Nephron (organoid): ENCODE data around the gene AGK.

Experiments
- H3K27ac Mint-ChIP-seq, 3 experiments: 2 replicates each; pipeline ENCODE4 v1.8.0; 2020; ENCODE audit warnings: mixed read lengths in 3 of 3, mild to moderate bottlenecking in 2 of 3, moderate library complexity in 1 of 3
- H3K27me3 Mint-ChIP-seq: 2 replicates; pipeline ENCODE4 v1.8.0; 2021; ENCODE audit warnings: low read depth, mild to moderate bottlenecking, moderate library complexity, mixed read lengths
- H3K36me3 Mint-ChIP-seq: 2 replicates; pipeline ENCODE4 v1.8.0; 2020; ENCODE audit warnings: low read depth, mixed read lengths
- H3K4me1 Mint-ChIP-seq: 2 replicates; pipeline ENCODE4 v1.8.0; 2020; ENCODE audit warnings: mixed read lengths
- H3K4me3 Mint-ChIP-seq, 3 experiments: 2 replicates each; pipeline ENCODE4 v1.8.0; 2020; ENCODE audit warnings: mild to moderate bottlenecking in 3 of 3, mixed read lengths in 3 of 3, moderate library complexity in 2 of 3
- H3K9me3 Mint-ChIP-seq: 2 replicates; pipeline ENCODE4 v1.8.0; 2020; ENCODE audit warnings: mixed read lengths
- TF ChIP-seq, protein P1 (sequence below), 3 experiments: fragments of 200-600 bp; sonication (generic); IDR thresholded peaks; one replicate each; pipeline ENCODE4 v1.5.0; 2021; ENCODE audit warnings: antibody characterized with exemption in 3 of 3; ENCODE audit not compliant: unreplicated experiment in 3 of 3

AGK gene

GRCh38 chr7:141648276-141649114, 97.3 kb downstream of the AGK start:
- no peak overlapping the region for H3K4me3 Mint-ChIP-seq
- H3K4me1 Mint-ChIP-seq = peaks cover 19% of the 10 kb centered on the region
- H3K27ac Mint-ChIP-seq = peak overlapping the region; percentile 74 to 96 (median 84)
- no peaks in the 10 kb centered on the region for H3K9me3 Mint-ChIP-seq
- no peaks in the 10 kb centered on the region for H3K27me3 Mint-ChIP-seq
- peaks cover 25% of the 10 kb centered on the region for H3K36me3 Mint-ChIP-seq
- TF ChIP-seq, protein P1, sequence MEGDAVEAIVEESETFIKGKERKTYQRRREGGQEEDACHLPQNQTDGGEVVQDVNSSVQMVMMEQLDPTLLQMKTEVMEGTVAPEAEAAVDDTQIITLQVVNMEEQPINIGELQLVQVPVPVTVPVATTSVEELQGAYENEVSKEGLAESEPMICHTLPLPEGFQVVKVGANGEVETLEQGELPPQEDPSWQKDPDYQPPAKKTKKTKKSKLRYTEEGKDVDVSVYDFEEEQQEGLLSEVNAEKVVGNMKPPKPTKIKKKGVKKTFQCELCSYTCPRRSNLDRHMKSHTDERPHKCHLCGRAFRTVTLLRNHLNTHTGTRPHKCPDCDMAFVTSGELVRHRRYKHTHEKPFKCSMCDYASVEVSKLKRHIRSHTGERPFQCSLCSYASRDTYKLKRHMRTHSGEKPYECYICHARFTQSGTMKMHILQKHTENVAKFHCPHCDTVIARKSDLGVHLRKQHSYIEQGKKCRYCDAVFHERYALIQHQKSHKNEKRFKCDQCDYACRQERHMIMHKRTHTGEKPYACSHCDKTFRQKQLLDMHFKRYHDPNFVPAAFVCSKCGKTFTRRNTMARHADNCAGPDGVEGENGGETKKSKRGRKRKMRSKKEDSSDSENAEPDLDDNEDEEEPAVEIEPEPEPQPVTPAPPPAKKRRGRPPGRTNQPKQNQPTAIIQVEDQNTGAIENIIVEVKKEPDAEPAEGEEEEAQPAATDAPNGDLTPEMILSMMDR (IDR thresholded peaks at IDR 0.05; ENCODE audit: unreplicated experiment in 3 of 3) = no peak

DNA sequence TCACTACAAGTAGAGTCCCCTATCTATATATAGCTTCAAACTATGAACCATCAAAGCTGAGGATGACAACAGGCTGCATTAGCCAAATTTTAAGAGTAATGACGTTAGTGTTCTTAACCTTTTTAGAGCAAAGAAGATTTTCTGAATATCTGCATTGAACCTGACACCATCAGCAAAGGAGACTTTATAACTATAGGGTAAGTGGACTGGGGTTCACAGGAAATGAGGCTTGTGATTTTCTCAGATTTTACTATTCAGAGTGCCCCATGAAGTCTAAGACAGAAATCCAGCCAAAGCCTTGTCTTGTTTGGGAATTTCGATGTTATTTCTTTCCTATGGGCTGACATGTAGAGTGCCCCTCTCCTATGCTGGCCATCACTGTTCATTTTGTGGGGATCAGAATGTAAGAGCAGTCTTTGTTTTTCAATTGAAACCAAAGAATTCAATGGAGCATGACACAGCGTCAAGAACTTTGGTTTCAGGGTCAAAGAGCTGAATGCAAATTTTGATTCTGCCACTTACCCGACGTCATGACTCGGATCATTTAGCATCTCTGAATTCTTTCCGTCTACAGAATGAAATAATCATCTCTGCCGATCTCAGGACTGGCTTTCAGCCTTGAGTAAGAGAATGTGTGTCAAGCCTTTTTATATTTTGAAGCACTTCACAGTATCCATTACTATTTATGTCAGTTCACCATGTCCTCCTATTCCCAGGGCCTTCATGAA, 98.1 kb downstream of the AGK start:
- TF ChIP-seq, protein P1 (IDR thresholded peaks at IDR 0.05; ENCODE audit: unreplicated experiment in 3 of 3) = no peak
- peaks cover 26% of the 10 kb centered on the region for H3K36me3 Mint-ChIP-seq
- H3K4me3 Mint-ChIP-seq = peak overlapping the region in 1 of 3 experiments; percentile 1
- no peaks in the 10 kb centered on the region for H3K27me3 Mint-ChIP-seq
- H3K9me3 Mint-ChIP-seq = no peaks in the 10 kb centered on the region
- peak overlapping the region; percentile 65 to 96 (median 74) for H3K27ac Mint-ChIP-seq
- peaks cover 19% of the 10 kb centered on the region for H3K4me1 Mint-ChIP-seq

GRCh38 chr7:141649865-141650634, 98.8 kb downstream of the AGK start:
- Mint-ChIP-seq H3K9me3 (no peaks in the 10 kb centered on the region), H3K4me3 (peak overlapping the region in 1 of 3 experiments; percentile 1), H3K27me3 (no peaks in the 10 kb centered on the region), H3K36me3 (peaks cover 32% of the 10 kb centered on the region), H3K27ac (peak overlapping the region; percentile 65 to 96 (median 74)), H3K4me1 (peaks cover 19% of the 10 kb centered on the region)
- TF ChIP-seq, protein P1 (IDR thresholded peaks at IDR 0.05; ENCODE audit: unreplicated experiment in 3 of 3) = peak; percentile 72 to 79 (median 78)

DNA sequence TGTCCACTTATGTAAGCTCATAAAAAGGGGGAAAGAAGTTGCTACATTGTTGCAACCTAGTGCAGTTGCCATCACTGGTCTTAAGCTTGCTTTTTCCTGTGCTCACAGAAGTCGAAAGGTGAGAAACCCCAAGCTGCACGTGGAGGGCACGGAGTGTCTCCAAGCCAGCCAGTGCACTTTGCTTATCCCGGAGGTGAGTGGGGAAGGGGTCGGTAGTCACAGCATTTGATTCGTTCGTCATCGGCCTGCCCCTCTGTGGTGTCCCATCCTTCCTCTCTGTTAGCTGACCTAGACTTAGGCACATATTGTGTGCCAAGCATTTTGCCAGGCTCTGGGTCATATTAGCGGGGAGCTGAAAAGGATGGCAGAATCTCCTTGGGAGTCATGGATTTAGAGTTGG, 100.2 kb downstream of the AGK start:
- no peaks in the 10 kb centered on the region for H3K9me3 Mint-ChIP-seq
- TF ChIP-seq, protein P1 (IDR thresholded peaks at IDR 0.05; ENCODE audit: unreplicated experiment in 3 of 3) = no peak
- H3K36me3 Mint-ChIP-seq = peaks cover 31% of the 10 kb centered on the region
- H3K27me3 Mint-ChIP-seq = no peaks in the 10 kb centered on the region
- peak overlapping the region in 1 of 3 experiments; percentile 19 for H3K27ac Mint-ChIP-seq
- H3K4me3 Mint-ChIP-seq = no peak overlapping the region
- peaks cover 19% of the 10 kb centered on the region for H3K4me1 Mint-ChIP-seq

GRCh38 chr7:141652691-141653090, 101.5 kb downstream of the AGK start:
- H3K27me3 Mint-ChIP-seq = no peaks in the 10 kb centered on the region
- no peaks in the 10 kb centered on the region for H3K9me3 Mint-ChIP-seq
- TF ChIP-seq, protein P1 (IDR thresholded peaks at IDR 0.05; ENCODE audit: unreplicated experiment in 3 of 3) = no peak
- peaks cover 25% of the 10 kb centered on the region for H3K36me3 Mint-ChIP-seq
- no peak overlapping the region for H3K27ac Mint-ChIP-seq
- H3K4me3 Mint-ChIP-seq = no peak overlapping the region
- peaks cover 19% of the 10 kb centered on the region for H3K4me1 Mint-ChIP-seq
